PC-3 (cell line): ENCODE data around the gene ABRACL.

Source experiments
- EZH2 ChIP-seq: fragments of 300-600 bp; sonication (generic); IDR thresholded peaks from one replicate; pipeline ENCODE4 v1.6.1; 2017; ENCODE audit warnings: antibody characterized with exemption, mild to moderate bottlenecking, low read length; ENCODE audit not compliant: unreplicated experiment
- EZH2phosphoT487 ChIP-seq: fragments of 300-600 bp; sonication (generic); IDR thresholded peaks from 2 replicates; pipeline ENCODE4 v1.6.1; 2018; ENCODE audit warnings: mild to moderate bottlenecking, antibody characterized with exemption, low read length, borderline replicate concordance
- TF ChIP-seq, protein P1 (sequence below): fragments of 300-600 bp; sonication (generic); conservative IDR thresholded peaks from 2 replicates; pipeline ENCODE4 v1.5.1; 2017; ENCODE audit warnings: antibody characterized with exemption, low read depth, mild to moderate bottlenecking, low read length

DNA sequence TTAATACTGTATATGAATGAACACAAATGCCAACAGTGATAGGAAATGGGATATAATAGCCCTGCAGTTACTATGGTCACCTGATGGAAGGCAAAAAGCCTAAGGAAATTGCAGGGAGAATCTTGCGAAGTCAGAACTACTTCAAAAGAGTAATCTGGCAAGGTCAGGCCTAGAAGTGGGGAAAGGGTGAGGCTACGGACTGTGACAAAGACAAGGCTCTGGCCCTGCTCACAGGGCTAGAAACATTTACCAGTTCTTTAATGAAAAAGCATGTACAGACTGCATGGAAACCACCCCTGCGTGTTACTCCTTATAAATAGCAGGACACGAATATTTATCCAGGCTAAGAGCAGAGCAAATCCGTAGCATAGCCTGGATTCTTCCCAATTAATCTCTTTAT lies 53.8 kb downstream of the ABRACL start:
- TF ChIP-seq EZH2 (no peak), EZH2phosphoT487 (no peak)
- TF ChIP-seq, protein P1, sequence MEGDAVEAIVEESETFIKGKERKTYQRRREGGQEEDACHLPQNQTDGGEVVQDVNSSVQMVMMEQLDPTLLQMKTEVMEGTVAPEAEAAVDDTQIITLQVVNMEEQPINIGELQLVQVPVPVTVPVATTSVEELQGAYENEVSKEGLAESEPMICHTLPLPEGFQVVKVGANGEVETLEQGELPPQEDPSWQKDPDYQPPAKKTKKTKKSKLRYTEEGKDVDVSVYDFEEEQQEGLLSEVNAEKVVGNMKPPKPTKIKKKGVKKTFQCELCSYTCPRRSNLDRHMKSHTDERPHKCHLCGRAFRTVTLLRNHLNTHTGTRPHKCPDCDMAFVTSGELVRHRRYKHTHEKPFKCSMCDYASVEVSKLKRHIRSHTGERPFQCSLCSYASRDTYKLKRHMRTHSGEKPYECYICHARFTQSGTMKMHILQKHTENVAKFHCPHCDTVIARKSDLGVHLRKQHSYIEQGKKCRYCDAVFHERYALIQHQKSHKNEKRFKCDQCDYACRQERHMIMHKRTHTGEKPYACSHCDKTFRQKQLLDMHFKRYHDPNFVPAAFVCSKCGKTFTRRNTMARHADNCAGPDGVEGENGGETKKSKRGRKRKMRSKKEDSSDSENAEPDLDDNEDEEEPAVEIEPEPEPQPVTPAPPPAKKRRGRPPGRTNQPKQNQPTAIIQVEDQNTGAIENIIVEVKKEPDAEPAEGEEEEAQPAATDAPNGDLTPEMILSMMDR: no peak
